DND-41 (cell line): ENCODE measurements around the gene MPP2.

Source experiments
- ATAC-seq: fragments of 200-7000 bp; cut with Tn5 transposase; 3 replicates; pipeline ENCODE4 v1.9.1; 2021; ENCODE audit warnings: low read depth; ENCODE audit not compliant: insufficient read depth
- DNase-seq: peaks from one replicate; pipeline ENCODE4 v3.0.0-alpha.2; 2020
- H2AFZ ChIP-seq: 2 replicates; pipeline ENCODE4 v1.6.0; 2012; ENCODE audit warnings: low read depth, low read length
- H3K27ac ChIP-seq: 2 replicates; pipeline ENCODE4 v1.5.1; 2012; ENCODE audit warnings: low read length, inconsistent platforms
- H3K27me3 ChIP-seq: fragments of 200-600 bp; sonication (generic); 2 replicates; pipeline ENCODE4 v1.6.0; 2012; ENCODE audit warnings: low read length, mild to moderate bottlenecking, inconsistent platforms; ENCODE audit not compliant: insufficient read depth, poor library complexity
- H3K36me3 ChIP-seq: 2 replicates; pipeline ENCODE4 v1.5.1; 2012; ENCODE audit warnings: low read length, inconsistent platforms; ENCODE audit not compliant: insufficient read depth
- H3K4me1 ChIP-seq: 2 replicates; pipeline ENCODE4 v1.5.1; 2012; ENCODE audit warnings: mild to moderate bottlenecking, low read length; ENCODE audit not compliant: insufficient read depth
- H3K4me2 ChIP-seq: 2 replicates; pipeline ENCODE4 v1.6.0; 2012; ENCODE audit warnings: mild to moderate bottlenecking, moderate library complexity, low read length, inconsistent platforms; ENCODE audit not compliant: insufficient read depth
- H3K4me3 ChIP-seq, 2 experiments: fragments of 200-600 bp in 1 of 2; shearing (Covaris generic) in 1 of 2; 2 replicates each; pipeline ENCODE4 v1.5.1; 2012 to 2016; ENCODE audit warnings: inconsistent platforms in 2 of 2, low read length in 2 of 2, mild to moderate bottlenecking in 2 of 2, low read depth in 1 of 2, moderate library complexity in 1 of 2
- H3K79me2 ChIP-seq: 2 replicates; pipeline ENCODE4 v1.6.0; 2012; ENCODE audit warnings: low read length, inconsistent platforms; ENCODE audit not compliant: insufficient read depth
- H3K9ac ChIP-seq: 2 replicates; pipeline ENCODE4 v1.6.0; 2012; ENCODE audit warnings: low read depth, mild to moderate bottlenecking, inconsistent platforms, low read length, moderate library complexity
- H3K9me3 ChIP-seq: 2 replicates; pipeline ENCODE4 v1.5.1; 2012; ENCODE audit warnings: low read length, moderate library complexity, mild to moderate bottlenecking, inconsistent platforms; ENCODE audit not compliant: insufficient read depth, severe bottlenecking
- H4K20me1 ChIP-seq: 2 replicates; pipeline ENCODE4 v1.6.0; 2012; ENCODE audit warnings: low read length; ENCODE audit not compliant: insufficient read depth
- EZH2 ChIP-seq: IDR thresholded peaks from 3 replicates; pipeline ENCODE4 v1.6.1; 2012; ENCODE audit warnings: borderline replicate concordance, low read depth, mild to moderate bottlenecking, moderate library complexity, low read length, inconsistent platforms; ENCODE audit not compliant: severe bottlenecking
- TF ChIP-seq, protein P1 (sequence below): IDR thresholded peaks from 2 replicates; pipeline ENCODE4 v1.5.1; 2012; ENCODE audit warnings: borderline replicate concordance, low read length, moderate library complexity, mild to moderate bottlenecking; ENCODE audit not compliant: poor library complexity, severe bottlenecking; ENCODE audit errors: extremely low read depth

MPP2 gene

DNA sequence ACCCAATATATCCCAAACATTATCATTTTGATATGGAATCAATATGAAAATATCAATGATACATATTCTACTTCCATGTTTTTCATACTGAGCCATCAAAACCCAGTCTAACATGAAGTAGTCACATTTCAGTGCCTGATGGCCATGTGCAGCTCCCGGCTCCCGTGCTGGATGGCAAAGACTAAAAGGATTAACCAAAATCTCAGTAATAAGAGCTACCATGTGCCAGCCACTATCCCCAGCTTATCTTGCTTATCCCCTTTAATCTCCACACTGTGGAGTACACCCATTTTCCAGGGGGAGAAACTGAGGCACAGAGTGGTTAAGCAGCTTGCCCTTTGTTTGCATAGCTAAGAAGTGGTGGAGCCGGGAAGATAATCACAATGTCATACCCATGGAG, 51.2 kb downstream of the MPP2 start:
- Histone ChIP-seq H3K27me3 (peaks cover 25% of the 10 kb centered on the region), H3K4me1 (no peaks in the 10 kb centered on the region), H3K4me3 (no peak overlapping the region), H3K4me2 (no peak overlapping the region), H4K20me1 (no peaks in the 10 kb centered on the region), H3K9me3 (no peaks in the 10 kb centered on the region), H3K36me3 (no peaks in the 10 kb centered on the region), H3K27ac (no peak overlapping the region), H3K79me2 (no peaks in the 10 kb centered on the region), H3K9ac (no peak overlapping the region), H2AFZ (no peak overlapping the region)
- no peak for TF ChIP-seq EZH2
- TF ChIP-seq, protein P1, sequence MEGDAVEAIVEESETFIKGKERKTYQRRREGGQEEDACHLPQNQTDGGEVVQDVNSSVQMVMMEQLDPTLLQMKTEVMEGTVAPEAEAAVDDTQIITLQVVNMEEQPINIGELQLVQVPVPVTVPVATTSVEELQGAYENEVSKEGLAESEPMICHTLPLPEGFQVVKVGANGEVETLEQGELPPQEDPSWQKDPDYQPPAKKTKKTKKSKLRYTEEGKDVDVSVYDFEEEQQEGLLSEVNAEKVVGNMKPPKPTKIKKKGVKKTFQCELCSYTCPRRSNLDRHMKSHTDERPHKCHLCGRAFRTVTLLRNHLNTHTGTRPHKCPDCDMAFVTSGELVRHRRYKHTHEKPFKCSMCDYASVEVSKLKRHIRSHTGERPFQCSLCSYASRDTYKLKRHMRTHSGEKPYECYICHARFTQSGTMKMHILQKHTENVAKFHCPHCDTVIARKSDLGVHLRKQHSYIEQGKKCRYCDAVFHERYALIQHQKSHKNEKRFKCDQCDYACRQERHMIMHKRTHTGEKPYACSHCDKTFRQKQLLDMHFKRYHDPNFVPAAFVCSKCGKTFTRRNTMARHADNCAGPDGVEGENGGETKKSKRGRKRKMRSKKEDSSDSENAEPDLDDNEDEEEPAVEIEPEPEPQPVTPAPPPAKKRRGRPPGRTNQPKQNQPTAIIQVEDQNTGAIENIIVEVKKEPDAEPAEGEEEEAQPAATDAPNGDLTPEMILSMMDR, result no peak
- ATAC-seq (no peak), DNase-seq (no peak)

DNA sequence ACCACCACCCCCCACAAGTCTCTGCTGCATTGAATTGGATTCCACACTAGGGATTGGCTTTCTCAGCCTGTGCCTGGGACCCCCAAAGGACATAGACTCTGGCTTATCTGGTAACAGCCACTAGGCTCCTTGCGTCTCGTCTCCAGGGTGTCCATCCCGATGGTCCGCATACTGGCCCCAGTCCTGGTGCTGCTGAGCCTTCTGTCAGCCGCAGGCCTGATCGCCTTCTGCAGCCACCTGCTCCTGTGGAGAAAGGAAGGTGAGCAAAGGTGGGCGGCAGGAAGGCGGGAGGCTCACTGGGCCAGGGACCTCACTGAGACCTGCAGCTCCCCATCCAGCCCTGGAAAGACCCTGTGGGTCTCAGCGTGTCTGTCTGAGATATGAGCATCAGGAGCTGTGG, 52.3 kb downstream of the MPP2 start:
- H3K27me3 ChIP-seq, result peaks cover 24% of the 10 kb centered on the region
- no peaks in the 10 kb centered on the region for H3K79me2 ChIP-seq
- no peak overlapping the region for H2AFZ ChIP-seq
- H3K36me3 ChIP-seq, result no peaks in the 10 kb centered on the region
- H3K4me3 ChIP-seq, result no peak overlapping the region
- H3K9me3 ChIP-seq, result no peaks in the 10 kb centered on the region
- H4K20me1 ChIP-seq, result no peaks in the 10 kb centered on the region
- ATAC-seq (no peak), DNase-seq (no peak)
- no peak overlapping the region for H3K4me2 ChIP-seq
- no peak overlapping the region for H3K27ac ChIP-seq
- H3K9ac ChIP-seq, result no peak overlapping the region
- TF ChIP-seq, protein P1, result no peak
- no peak for TF ChIP-seq EZH2
- H3K4me1 ChIP-seq, result no peaks in the 10 kb centered on the region

DNA sequence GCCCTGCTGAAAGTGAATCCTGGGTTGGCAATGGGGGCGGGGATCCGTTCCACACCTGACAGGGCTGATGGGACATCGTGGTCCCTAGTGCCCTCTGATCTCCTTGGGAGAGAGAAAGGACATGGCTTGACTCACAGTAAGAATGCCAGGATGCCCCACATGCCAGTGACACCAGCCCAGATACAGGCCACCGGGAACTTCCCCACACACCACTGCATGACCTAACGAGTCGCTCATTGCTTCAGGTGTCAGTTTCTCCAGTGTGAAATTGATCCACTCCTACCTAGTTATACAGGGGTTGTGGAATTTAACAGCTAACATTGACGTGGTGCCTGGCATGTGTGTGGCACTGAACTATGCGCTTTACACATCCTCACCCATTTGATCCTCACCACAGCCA, 52.8 kb downstream of the MPP2 start:
- Histone ChIP-seq H3K36me3 (no peaks in the 10 kb centered on the region), H4K20me1 (no peaks in the 10 kb centered on the region), H3K79me2 (no peaks in the 10 kb centered on the region), H3K9me3 (no peaks in the 10 kb centered on the region), H2AFZ (no peak overlapping the region), H3K4me3 (no peak overlapping the region), H3K27ac (no peak overlapping the region), H3K9ac (no peak overlapping the region), H3K27me3 (peaks cover 24% of the 10 kb centered on the region), H3K4me2 (no peak overlapping the region), H3K4me1 (no peaks in the 10 kb centered on the region)
- DNase-seq (no peak), ATAC-seq (no peak)
- TF ChIP-seq, protein P1, result no peak
- TF ChIP-seq EZH2, result no peak

DNA sequence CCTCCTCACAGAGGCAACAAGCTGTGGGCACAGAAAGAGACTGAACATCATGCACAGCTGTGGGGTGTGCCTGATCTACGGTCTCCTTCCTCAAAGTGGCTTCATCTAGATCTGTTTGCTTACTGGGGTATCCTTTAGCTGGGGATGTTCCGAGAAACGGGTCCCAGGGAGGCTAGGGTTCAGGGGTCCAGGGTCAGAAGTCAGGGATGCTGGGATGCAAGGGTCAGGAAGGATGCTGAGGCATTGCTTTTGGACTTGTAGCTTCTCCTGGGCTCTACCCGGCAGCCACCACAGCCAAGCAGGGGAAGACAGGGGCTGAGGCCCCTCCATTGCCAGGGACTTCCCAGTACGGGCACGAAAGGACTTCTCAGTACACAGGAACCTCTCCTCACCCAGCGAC, 53.8 kb downstream of the MPP2 start:
- Histone ChIP-seq H3K27me3 (peaks cover 18% of the 10 kb centered on the region), H3K27ac (no peak overlapping the region), H3K9me3 (no peaks in the 10 kb centered on the region), H3K79me2 (no peaks in the 10 kb centered on the region), H3K4me2 (no peak overlapping the region), H2AFZ (no peak overlapping the region), H3K36me3 (no peaks in the 10 kb centered on the region), H3K4me3 (no peak overlapping the region), H4K20me1 (no peaks in the 10 kb centered on the region), H3K9ac (no peak overlapping the region), H3K4me1 (no peaks in the 10 kb centered on the region)
- TF ChIP-seq, protein P1, result no peak
- TF ChIP-seq EZH2, result no peak
- DNase-seq (no peak), ATAC-seq (no peak)
